SIG-M5 (cell line): ENCODE results near the gene ABCA13.

Source experiments
- DNase-seq: peaks from one replicate; lab custom pipeline; 2025; lab: John Stamatoyannopoulos, UW

Gene ABCA13

GRCh38 chr7:48381571-48381970 is 210.3 kb downstream of the ABCA13 start:
- DNase-seq: no peak

- DNase-seq: no peak
Measured at GRCh38 chr7:48384180-48384752, 213.0 kb downstream of the ABCA13 start.

- no peak for DNase-seq
Measured at GRCh38 chr7:48387932-48388331, 216.7 kb downstream of the ABCA13 start.

DNA sequence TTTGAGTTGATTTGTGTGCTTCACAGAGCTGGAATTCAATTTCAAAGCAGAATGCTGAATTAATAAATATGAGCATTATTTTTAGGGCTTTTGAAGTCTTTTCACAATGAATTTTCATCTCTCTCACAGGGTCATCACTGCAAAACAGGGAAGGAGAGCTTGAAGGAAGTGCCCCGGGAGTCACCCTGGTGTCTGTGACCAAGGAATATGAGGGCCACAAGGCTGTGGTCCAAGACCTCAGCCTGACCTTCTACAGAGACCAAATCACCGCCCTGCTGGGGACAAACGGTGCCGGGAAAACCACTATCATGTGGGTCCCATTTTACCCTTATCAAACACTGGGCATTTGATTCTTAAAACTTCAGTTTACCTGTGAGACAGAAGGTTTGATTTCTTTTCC is 217.7 kb downstream of the ABCA13 start:
- DNase-seq: no peak

- DNase-seq: peak; percentile 49
Measured at GRCh38 chr7:48389977-48390376, 218.7 kb downstream of the ABCA13 start.

DNA sequence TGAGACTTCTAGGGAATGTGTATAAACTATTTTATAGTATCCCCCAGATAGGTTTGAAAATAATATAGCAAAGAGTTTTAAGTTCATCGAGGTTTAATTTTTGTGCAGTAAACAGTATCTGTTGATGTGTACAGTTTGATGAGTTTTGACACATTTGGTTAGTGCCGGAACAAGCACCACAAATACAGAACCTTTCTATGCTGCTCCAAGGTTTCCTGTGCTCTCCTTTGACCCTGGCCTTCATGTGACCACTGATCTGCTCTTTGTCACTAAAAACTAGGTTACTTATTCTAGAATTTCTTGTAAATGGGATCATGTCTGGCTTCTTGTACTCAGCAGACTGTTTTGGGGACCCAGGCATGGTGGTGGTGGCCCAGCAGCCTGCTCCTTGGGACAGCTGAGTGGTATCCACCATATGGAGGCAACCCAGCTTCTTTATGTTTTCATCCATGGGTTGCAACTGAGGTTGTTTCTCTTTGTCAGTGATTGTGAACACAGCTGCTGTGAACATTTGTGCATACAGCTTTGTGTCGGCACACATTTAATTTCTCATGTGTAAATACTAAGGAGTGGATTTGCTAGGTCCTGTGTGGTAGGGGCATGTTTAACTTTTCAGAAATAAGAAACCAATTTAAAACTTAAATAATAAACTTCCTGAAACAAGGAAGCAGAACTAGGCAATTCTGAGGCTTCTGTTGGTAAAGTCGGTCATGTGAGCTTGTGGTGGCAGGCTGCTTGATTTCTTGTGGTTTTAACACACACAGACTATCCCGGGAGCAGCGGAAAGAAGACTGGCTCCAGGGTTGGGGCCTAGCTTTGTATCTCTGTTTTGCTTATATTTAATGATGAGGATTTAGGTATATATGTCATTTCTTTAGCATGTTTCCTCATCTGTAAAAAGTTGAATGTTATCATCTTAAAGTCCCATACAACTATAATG is 219.4 kb downstream of the ABCA13 start:
- peak; percentile 19 for DNase-seq

DNA sequence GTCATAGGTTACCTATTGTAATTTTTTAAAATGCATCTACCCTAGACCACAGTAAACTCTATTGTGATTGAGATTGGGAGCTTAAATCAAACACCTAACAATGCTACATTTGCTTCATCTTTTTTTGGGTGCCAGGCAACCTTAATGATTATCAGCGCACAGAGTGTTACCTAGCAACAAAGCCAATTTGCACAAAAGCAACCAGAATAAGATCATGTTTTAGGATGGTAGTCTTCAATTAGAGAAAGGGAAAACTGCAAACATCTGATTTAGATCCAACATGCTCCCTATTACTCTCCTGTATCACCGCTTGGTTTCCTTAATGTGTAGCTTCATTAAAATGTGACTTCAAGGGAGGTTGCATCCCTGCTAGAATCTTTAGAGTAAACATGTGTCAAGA is 226.9 kb downstream of the ABCA13 start:
- no peak for DNase-seq

DNA sequence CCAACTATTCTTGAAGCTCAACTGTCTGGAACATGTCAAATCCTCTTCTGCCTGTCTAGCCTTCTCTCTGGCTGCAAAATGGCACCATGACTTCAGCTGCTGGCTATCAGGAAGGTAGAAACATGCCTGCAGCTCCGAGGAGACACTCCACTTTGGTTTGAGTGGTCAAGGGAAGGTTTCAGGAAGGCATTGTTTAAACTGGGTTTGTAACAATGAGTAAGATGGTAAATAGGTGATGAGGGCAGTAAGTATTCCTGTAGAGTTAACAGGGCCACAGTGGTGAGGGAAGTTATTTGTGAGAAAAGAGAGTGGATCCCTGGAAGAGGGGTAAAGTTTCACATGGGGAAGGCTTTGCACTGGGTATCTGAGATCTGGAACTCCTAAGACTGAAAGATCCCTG is 231.5 kb downstream of the ABCA13 start:
- no peak for DNase-seq

- DNase-seq: no peak
Measured at GRCh38 chr7:48408731-48409130, 237.5 kb downstream of the ABCA13 start.

- no peak for DNase-seq
Measured at GRCh38 chr7:48411619-48412018, 240.4 kb downstream of the ABCA13 start.

GRCh38 chr7:48414011-48414732 is 242.9 kb downstream of the ABCA13 start:
- no peak for DNase-seq

DNA sequence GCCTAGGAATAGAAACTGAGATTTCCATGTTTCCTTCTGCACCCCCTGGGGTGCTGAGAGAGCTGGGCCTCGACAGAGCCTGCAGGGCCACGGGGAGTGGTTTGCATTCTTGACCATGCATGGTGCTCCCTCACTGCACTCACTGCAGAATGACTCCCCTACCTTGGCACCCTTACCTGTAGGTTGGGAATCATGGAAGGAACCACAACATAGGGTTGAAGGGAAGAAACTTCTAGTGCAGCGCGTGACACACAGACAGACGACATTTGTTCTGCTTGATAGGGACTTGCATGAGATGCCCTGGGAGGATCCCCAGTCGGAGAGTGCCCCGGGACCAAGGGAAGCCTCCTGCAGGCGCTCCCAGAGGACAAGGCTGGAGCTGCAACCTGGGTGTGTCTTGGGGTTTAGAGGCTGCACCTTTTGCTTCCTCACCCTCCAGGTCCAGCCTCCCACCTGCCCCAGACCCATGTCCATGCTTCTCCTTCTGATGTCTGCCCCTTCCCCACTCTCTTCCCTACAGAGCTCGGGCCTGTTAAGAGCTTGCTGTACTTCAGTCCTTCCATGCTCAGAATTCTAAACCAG is 245.2 kb downstream of the ABCA13 start:
- no peak for DNase-seq

GRCh38 chr7:48419401-48419800 is 248.1 kb downstream of the ABCA13 start:
- no peak for DNase-seq

DNA sequence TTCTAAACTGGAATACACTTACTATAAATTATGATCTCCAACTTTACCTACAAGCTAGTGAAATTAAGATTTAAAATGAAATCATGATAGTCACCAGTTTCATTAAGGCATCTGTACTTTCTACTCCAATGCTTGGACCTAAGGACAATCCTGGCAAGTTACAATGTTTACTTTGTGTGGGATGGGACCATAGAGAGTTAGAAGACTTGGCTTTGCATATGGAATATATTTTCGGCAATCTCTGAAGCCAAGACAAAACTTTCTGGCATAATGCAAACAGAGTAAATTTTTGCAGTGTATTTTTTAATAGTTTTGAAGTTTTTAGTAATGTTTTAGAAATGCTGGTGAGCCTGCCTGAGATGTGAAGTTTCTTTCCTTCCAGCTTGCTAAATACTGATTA is 248.9 kb downstream of the ABCA13 start:
- no peak for DNase-seq

DNA sequence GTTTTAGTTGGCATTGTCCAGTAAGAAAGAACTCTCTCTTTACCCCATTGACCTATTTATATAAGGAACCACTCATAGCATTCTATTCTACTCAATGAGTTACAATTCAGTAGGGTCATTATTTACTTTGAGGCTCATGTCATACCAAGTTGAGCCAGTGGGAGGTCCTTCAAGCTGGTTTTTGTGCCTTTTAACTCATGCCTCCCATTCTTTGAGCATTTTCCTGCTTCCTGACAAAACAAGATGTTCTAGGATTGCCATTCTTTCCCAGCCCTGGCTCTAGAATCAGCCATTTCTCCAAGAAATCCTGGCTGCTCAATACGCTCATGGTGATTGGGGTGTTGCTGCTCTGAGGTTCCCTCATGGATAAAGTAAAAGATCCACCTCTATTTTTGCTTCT is 250.1 kb downstream of the ABCA13 start:
- no peak for DNase-seq

DNA sequence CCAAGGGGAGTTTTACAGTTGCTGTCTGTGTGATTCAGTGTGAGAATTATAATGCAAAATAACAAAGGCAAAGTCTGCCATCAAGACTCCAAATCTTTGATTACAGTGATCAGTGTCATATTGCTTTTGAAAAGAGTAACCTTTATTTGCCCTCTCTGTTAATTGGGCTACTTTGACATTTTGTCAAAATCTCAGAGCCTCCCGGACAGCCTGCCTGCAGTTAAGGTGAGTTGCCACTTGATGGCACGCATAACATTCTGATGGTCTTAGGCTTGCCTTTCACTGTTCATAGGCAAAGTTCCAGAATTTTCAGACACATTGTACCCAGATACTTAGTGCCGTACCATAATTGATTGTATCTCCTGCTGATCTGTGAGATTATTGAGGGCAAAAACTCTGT is 253.5 kb downstream of the ABCA13 start:
- DNase-seq: no peak

- DNase-seq: no peak
Measured at GRCh38 chr7:48426331-48426965, 255.2 kb downstream of the ABCA13 start.

DNA sequence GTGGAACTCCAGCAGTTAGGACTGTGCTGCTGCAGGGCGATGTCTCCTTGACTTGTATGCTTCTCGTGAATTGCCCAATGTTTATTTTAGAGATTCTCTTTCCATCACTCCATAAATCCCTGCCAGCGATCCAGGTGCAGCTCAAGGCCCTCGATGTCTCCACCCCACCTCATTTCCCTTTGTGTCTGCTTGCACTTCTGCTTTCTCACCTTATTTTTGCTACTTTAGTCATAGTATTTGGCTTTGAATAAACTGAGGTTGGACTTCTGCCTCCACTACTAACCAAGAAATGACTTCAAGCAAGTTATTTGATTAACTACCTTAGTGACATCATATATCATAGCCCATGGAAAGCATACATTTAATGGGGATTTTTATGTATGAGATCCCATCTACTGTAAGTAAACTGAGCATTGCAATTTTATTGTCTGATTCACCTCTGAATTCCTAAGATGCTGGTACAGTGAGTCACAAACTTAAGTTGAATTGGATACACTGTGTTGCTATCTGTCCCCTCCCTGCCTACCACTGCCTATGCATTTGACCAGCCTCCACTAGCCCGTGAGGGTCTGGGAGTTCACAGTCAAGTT is 255.8 kb downstream of the ABCA13 start:
- DNase-seq: no peak

DNA sequence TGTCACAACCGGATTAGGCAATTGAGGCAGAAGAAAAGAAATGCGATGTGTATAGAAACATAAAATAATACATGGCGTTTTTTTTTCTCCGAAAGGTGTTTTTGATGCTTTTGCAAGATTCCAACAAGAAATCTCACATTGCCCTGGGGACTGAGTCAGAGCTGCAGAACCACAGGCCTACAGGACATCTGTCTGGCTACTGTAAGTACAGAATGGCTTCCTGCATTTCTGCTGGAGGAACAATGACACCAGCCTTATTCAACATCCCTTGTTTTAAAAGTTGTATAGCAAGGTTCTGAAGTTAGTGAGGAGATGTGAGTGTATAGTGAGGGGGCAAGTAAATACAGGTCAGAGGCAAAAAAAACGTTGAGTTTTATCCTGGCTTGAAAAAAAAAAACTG is 256.4 kb downstream of the ABCA13 start:
- DNase-seq: no peak

GRCh38 chr7:48428091-48428684 is 256.9 kb downstream of the ABCA13 start:
- DNase-seq: no peak

DNA sequence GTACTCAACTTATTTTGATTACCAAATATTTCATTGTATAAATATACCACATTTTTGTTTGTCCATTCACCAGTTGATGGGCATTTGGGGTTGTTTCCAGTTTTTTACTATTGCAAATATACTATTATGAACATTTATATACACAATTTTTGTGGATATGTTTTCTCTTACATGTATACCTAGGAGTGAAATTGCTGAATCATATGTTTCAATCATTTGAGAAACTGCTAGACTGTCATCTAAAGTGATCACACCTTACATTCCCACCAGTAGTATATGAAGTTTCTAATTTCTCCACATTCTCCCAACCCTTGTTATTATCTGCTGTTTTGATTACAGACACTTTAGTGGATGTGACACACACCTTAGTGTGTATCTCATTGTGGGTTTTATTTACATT is 257.9 kb downstream of the ABCA13 start:
- DNase-seq: no peak
